GM19043 (cell line): ENCODE results near the gene RAD51D.
A peak's percentile ranks its signal among the peaks of the same experiment; 100 is the strongest.
"Not testable (repeated sequence)": the region's sequence is repeated elsewhere in the genome, so short reads cannot be mapped to it uniquely, and the experiment has no call there.

Experiments
- ATAC-seq: cut with Tn5 transposase; IDR thresholded peaks from one replicate; pipeline ENCODE4 v1.9.1; 2021; ENCODE audit warnings: low read depth; ENCODE audit not compliant: unreplicated experiment

The RAD51D gene

DNA sequence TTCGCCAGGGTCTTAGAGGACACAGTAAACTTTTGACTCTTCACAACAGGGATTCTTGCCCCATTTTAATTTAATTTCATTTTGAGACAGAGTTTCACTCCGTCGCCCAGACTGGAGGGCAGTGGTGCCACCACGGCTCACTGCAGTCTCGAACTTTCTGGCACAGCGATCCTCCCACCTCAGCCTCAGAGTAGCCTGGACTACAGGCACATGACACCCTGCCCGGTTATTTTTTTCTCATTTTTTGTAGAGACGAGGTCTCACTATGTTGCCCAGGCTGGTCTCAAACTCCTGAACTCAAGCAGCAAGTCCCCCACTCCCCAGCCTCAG lies 22.8 kb upstream of the RAD51D start:
- no peak for ATAC-seq

- ATAC-seq: peak; percentile 87
Measured at GRCh38 chr17:35141681-35142466, 22.2 kb upstream of the RAD51D start, which contains the start of gene NLE1. TSS of gene NLE1 (minus strand) at chr17:35142303. CDS start at chr17:35142275, 28 bp downstream.

DNA sequence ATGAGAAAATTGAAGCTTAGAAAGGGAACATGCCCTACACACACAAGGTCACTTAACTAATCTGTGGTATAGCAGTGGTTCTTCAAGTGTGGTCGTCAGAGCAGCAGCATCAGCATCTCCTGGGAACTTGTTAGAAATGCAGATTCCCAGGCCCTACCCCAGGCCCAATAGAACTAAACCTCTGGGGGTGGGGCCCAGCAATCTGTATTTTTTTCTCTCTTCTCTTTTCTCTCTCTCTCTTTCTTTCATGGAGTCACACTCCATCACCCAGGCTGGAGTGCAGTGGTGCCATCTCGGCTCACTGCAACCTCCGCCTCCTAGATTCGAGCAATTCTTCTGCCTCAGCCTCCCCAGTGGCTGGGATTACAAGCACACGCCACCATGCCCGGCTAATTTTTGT lies 18.6 kb upstream of the RAD51D start:
- no peak for ATAC-seq

DNA sequence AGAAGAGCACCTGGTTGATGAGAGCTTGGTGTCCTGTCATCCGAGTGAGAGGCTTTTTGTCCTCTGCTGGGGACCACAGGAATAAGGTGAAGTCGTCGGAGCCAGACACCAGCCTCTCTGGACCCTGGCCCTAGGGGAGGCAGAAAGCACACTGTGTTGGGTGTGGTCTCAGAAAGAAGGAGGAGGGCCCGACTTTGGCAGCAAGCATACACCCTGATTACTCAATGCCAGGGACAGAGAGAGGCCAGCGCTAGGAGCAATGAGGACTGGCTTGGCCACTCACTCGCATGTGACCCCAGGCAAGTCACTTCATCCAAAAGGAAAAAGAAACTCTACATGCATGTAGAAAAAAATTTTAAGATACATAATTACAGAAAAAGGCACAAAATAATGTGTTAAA lies 15.7 kb upstream of the RAD51D start:
- ATAC-seq: no peak

- no peak for ATAC-seq
Measured at GRCh38 chr17:35132816-35133550, 13.3 kb upstream of the RAD51D start.

- ATAC-seq: no peak
Measured at GRCh38 chr17:35132099-35132498, 12.4 kb upstream of the RAD51D start.

GRCh38 chr17:35130392-35130791 lies 10.7 kb upstream of the RAD51D start:
- ATAC-seq: no peak

- no peak for ATAC-seq
Measured at GRCh38 chr17:35129973-35130351, 10.3 kb upstream of the RAD51D start.

- no peak for ATAC-seq
Measured at GRCh38 chr17:35129154-35129972, 9.7 kb upstream of the RAD51D start.

- no peak for ATAC-seq
Measured at GRCh38 chr17:35127751-35128514, 8.3 kb upstream of the RAD51D start.

DNA sequence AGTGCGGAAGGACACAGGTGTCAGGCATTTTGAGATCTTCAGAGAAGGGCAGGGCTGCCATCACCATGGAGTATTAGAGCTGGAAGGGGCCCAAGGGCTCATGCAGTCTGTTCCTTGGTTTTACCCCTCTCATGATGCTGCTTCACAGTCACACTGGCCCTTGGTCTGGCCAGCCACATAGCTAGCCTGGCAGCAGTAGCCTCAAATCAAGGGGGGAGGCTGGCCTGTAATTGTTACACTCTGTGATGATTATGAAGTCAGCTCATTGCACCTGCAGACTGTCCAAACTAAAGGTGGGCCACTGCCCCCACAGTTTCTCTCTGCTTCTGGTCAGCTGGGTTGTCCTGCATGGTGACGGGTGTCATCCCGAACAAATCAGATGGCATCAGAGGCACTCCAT lies 1.7 kb upstream of the RAD51D start, which contains the start of gene FNDC8:
TSS of gene FNDC8 (plus strand) at position 301 of the 400 bp plus-strand sequence. CDS start at position 380, 79 bp downstream.
- no peak for ATAC-seq

DNA sequence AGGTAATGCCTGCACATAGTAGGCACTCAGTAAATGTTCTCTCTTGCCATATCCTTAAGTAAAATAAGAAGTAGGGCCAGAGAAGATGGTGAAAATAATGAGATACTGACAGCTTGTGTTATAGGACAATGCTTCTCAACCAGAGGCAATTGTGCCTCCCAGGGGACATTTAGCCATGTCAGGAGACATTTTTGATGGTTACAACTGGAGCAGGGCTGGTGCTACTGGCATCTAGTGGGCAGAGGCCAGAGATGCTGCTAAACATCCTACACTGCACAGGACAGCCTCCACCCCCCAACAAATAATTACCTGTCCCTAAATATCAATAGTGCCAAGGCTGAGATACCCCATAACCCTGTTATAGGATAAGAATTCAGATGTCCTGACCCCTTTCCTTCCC lies 1.7 kb downstream of the RAD51D start:
- no peak for ATAC-seq

GRCh38 chr17:35116845-35117244 lies 2.8 kb downstream of the RAD51D start:
- no peak for ATAC-seq

GRCh38 chr17:35110791-35111190 lies 8.9 kb downstream of the RAD51D start:
- not testable (repeated sequence) for ATAC-seq

DNA sequence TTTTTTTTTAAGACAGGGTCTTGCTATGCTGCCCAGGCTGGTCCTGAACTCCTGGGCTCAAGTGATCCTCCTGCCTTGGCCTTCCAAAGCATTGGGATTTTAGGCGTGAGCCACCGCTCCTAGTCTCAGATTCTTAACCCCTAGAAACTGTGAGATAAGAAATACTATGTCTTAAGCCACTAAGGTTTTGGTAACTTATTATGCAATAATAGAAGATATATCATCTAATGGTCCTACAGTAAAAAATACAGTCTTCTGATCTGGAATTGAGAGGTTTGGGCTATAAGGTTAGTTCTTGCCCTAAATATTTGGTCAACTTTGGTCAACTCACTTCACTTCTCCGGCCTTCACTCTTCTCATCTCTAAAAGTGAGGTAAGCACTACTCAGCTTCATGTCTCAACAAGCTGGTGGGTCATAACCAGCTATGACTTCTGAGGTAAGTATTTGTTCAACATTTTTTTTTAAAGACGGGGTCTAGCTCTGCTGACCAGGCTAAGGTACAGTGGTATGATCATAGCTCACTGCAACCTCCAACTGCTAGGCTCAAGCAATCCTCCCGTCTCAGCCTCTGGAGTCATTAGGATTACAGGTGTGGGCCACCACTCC lies 14.7 kb downstream of the RAD51D start:
- ATAC-seq: no peak

- no peak for ATAC-seq
Measured at GRCh38 chr17:35103271-35103670, 16.4 kb downstream of the RAD51D start.

GRCh38 chr17:35101725-35102124 lies 17.9 kb downstream of the RAD51D start:
- no peak for ATAC-seq

GRCh38 chr17:35101036-35101435 lies 18.6 kb downstream of the RAD51D start:
- no peak for ATAC-seq

GRCh38 chr17:35099908-35100307 lies 19.8 kb downstream of the RAD51D start:
- ATAC-seq: no peak

GRCh38 chr17:35097776-35098175 lies 21.9 kb downstream of the RAD51D start:
- no peak for ATAC-seq
